SHP77 treated with DMSO at 0.1 percent for 48 hours (cell line): ENCODE measurements around the gene IFITM10.
"Not testable (repeated sequence)": the region's sequence is repeated elsewhere in the genome, so short reads cannot be mapped to it uniquely, and the experiment has no call there.

ENCODE experiments used
- DNase-seq: peaks from one replicate; lab custom pipeline; 2025; lab: John Stamatoyannopoulos, UW

Gene IFITM10

DNA sequence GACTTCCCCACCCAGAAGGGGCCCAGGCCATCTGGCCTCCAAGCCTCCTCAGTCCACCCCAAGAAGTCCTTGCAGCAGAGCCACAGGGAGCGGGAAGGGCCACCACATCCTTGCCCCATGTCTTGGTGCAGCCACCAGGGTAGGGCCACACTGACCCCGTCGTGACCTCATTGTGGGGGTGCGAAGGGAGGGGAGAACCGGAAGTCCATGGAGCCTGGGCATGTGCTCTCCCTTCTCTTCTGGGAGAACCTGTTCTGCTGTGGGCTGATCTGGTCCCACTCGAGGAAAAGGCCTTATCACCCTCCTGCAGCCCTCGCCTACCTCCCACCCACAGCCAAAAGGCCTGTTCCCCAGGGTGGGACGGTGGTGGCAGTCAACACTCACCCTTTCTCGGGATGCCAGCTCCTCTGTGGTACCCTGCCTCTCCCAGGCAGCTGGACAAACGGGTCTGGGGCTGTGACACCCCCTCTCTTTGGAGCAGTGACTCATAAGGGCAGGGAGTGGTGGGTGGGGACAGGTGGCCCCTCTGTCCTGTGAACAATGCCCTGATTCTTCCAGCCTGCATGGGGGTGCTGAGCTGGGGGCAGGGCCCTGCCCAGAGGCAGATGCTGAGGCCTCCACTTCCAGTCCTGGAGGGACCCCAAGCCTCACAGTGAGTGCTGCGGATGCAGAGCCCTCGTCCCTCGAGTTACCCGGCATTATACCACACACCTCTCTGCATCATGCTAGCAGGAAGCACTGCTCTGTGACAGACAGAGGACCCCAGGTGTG, 27.9 kb upstream of the IFITM10 start:
- DNase-seq = no peak

DNA sequence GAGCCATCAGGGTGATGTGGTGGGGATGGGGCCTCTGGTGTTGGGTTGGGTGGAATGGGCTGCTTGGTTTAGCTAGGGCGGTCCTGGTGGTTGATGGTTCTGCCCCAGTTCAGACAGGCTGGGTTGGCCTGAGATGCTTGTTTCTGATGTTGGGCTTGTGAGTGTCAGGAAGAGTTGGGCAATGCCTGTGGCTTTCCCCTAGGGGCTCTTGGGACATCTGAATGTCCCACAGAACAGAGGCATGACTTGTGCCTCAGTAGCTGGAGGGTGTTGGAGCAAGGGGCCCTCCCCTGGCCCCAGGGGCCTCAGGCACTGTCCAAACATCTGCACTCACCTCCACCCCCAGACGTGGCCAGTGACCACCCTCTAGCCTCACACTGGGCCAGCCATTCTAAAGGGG, 27.3 kb upstream of the IFITM10 start:
- no peak for DNase-seq

DNA sequence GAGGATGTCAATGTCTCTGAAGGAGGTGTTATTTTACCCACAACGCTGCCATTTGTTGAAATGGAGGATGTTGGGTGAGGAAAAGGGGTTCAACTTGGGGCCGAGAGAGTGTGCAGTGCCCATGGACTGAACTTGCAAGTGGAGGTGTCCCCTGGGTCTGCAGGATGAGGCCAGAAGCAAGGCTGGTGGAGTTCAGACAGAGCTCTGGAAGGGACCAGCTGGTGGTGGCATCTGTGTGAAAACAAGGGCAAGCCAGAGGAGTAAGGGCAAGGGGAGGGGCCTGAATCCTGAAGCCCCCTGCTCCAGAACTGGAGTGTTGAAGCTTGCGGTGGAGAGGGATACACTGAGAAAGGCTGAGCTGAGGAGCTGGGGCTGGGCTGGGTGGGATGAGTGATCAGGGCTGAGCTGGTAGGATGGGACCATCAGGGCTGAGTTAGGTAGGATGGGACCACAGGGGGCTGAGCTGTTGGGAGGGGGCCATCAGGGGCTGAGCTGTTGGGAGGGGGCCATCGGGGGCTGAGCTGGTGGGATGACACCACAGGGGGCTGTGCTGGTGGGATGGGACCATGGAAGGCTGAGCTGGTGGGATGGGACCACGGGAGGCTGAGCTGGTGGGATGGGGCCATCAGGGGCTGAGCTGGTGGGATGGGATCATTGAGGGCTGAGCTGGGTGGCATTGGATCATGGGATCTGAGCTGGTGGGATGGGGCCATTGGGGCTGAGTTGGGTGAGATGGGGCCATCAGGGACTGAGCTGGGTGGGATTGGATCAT, 26.7 kb upstream of the IFITM10 start:
- no peak for DNase-seq

DNA sequence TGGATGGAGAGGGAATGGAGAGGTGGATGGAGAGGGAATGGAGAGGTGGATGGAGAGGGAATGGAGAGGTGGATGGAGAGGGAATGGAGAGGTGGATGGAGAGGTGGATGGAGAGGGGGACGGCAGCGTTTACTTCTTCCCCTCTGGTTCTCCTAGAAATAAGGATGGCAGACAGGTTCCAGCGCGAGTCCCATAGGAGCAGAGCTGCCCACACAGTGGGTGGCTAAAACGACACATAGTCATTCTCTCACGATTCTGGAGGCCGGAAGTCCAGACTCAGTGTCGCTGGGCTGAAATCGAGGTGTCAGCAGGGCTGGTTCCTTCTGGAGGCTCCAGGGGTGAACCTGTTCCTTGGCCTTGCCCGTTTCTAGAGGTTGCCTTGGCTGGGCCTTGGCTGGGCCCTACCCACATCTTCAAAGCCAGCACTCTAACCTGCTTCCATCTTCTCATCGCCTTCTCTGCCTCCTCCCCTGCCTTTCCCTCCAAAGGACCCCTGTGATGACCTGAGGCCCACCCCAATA, 26.0 kb upstream of the IFITM10 start:
- no peak for DNase-seq

DNA sequence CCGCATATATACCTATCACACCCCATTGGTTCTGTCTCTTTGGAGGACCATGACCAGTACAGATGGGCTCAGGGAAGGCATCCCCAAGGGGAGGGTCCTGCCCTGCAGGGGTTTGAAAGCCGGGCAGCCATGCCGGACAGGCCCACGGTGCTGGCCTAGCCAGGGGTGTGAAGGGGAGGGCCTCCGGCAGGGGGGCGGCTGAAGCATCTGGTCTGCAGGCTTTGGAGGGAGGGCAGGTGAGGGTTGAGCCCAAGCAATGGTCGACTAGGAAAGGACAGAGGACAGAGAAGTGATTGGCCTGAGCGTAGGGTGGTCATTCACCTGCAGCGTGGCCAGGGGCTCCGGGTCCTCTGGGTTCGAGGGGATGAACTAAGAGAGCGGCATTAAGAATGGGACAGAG, 24.5 kb upstream of the IFITM10 start:
- no peak for DNase-seq

DNA sequence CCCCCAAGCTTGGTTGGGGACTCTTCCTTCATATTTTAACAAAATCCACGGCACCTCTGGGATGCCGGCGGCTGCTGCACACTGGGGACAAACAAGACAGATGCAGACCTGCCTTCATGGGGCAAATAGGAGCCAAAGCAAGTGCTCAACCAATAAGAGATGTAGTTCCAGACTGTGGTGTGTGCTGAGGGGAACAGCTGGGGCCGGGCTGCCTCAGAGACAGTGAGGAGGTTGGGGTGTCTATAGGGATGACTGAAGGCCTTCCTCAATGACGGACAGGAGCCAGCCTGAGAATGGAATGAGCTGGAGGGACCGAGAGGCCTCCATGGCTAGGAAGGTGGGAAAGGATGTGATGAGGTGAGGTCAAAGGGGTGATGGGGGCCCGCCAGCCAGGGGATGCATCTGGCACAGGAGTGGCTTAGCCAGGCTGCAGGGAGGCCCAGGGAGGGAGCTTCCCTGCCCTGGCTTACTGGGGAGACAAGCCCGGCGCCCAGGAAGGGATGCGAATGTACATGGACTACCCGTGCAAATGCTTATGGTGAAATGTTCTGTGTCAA, 23.7 kb upstream of the IFITM10 start:
- no peak for DNase-seq

DNA sequence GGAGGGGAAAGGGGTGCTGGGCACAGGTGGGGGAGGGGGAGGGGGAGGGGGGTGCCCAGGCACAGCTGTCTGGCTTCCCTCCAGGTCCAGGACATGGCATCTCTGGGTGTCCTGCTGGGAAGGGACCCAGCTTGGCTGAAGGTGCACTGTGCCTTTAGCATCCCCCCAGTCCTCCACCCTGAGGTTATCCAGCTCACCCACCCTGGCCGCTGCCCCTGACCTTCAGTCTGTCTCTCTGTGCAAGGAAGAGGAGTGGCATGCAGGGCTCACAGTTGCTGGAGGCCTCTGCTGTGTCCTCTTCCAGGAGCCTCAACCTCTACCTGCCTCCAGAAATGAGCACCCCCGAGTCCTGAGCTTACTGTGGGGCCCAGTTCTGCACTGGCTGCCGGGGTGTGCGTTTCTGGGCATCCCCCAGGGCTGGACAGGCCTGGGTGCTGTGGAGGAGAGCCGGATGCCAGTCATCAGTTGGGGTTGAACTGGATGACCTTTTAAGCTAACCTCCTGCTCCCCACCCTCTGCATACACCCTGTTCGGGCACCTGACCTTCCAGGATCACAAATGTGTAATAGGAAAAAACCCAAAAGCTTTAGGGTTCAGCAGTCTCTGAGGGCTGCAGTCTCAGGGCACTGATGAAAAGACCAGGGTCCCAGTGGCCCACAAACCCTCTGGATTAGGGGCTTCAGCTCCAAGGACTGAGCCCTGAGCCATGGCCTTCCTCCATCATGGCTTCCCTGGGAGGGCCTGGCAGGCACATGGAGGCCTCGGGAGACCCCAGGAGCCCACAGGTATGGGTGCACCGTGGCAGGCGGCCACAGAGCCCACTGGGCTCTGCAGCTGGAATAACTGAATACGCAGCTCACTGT, 23.0 kb upstream of the IFITM10 start:
- no peak for DNase-seq

DNA sequence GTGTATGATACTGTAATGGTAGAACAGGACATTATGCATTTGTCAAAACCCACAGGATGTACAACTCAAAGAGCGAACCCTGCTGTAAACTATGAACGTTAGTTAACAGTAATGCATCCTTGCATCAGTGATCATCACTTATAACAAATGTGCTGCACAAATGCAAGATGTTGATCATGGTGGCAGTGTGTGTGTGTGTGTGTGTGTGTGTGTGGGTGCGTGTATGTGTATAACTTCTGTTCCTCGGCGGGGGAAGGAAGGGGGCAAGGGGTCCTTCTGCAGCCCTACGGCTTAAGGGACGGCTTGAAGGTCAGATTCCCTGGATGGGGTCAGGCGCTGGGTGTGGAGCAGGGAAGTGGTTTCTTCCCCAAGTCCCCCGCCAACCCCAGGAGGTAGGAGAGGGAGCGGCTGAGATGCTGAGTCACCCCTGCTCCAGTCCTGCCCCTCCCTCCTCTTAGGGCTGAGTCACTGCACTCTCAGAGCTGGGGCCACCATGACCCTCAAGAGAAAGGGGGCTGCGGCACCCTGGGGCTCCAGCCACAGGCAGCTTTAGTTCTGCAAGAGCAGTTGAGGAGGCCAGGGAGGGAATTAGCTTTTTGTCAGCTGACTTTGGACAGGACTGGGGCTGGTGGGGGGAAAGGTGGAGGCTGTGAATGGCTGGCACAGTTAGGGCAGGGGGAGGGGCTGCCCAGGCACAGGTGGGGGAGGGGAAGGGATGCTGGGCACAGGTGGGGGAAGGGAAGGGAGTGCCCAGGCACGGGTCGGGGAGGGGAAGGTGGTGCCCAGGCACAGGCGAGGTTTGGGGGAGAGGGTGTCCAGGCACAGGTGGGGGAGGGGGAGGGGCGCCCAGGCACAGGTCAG, 22.1 kb upstream of the IFITM10 start:
- no peak for DNase-seq

DNA sequence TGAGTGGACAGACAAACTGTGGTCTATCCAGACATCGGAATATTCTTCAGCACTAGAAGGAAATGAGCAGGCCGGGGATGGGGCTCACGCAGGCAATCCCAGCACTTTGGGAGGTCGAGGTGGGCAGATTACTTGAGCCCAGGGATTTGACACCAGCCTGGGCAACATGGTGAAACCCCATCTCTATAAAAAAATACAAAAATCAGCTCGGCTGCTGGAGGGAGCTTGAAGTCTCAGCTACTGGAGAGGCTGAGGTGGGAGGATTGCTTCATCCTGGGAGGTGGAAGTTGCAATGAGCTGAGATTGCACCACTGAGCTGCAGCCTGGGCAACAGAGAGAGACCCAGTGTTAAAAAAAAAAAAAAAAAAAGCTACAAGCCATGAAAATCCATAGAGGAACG, 21.3 kb upstream of the IFITM10 start:
- no peak for DNase-seq

DNA sequence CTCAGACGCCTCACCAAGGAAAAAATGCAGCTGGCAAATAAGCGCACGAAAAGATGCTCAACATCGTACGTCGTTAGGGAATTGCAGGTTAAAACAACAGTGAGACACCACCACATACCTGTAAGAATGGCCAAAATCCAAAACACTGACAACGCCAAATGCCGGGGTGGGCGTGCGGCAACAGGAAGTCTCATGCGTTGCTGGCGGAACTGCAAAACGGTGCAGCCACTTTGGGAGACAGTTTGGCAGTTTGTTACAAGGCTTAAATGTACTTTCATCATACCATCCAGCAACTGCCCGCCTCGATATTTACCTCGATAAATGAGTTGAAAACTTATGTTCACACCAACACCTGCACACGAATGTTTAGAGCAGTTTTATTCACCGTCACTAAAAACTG, 20.9 kb upstream of the IFITM10 start:
- DNase-seq = no peak

DNA sequence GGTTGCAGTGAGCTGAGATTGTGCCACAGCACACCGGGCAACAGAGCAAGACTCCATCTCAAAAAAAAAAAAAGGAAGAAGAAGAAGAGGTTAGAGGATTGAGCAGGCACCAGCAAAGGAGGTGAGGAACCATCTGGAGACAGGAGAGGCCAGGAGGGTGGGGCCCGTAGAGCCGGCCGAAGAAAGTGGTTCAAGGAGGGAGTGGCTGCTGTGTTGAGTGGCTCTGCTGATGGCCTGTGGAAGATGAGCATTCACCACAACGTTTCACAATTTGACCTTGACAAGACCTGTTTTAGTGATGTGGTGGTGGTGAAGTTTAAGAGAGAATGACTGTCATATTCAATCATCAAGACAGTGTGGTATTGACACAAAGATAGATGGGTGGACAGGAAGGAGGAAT, 20.1 kb upstream of the IFITM10 start:
- no peak for DNase-seq

DNA sequence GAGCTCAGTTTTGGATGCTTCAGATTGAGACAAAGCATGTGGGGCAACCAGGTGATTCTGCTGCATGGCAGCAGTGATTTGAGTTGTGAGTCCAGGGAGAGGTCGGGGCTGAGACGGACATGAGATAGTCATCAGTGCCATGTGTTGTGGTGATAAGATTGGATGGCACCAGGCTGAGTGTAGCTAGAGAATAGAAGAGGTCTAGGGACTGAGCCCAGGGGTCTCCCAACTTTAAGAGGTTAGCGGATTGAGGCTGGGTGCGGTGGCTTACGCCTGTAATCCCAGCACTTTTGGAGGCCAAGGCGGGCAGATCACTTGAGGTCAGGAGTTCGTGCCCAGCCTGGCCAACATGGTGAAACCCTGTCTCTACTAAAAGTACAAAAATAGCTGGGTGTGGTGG, 19.7 kb upstream of the IFITM10 start:
- DNase-seq = no peak

DNA sequence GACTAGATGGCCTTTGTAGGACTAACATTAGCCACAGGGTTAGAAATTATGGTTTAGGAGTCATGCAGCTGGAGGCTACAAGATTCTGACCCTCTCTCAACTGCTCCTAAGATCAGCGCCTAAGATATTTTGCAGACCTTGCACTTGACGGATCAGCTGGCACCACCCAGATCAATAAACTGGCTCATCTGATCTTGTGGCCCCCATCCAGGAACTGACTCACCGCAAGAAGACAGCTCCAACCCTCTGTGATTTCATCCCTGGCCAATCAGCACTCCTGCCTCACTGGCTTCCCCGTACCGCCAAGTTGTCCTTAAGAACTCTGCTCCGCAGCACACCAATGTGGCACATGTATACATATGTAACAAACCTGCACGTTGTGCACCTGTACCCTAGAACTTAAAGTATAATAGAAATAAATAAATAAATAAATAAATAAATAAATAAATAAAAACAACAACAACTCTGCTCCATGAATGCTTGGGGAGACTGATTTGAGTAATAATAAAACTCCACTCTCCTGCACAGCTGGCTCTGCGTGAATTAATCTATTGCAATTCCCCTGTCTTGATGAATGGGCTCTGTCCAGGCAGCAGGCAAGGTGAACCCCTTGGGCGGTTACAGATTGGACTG, 19.0 kb upstream of the IFITM10 start:
- not testable (repeated sequence) for DNase-seq

DNA sequence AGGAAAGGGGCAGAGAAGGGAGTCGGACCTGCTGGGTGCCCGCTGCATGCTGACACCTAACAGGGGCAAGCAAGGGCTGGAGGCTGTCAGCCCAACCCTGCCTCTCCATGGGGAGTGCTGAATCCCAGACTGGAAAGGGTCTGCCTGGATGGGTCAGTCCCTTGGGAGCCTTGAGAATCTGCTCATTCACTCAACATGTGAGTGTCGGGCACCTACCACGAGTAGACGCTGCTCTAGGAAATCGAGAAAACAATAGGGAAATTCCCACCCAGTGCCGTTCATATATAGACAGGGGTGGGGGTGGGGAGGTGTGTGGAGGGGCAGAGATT, 17.7 kb upstream of the IFITM10 start:
- DNase-seq = no peak

DNA sequence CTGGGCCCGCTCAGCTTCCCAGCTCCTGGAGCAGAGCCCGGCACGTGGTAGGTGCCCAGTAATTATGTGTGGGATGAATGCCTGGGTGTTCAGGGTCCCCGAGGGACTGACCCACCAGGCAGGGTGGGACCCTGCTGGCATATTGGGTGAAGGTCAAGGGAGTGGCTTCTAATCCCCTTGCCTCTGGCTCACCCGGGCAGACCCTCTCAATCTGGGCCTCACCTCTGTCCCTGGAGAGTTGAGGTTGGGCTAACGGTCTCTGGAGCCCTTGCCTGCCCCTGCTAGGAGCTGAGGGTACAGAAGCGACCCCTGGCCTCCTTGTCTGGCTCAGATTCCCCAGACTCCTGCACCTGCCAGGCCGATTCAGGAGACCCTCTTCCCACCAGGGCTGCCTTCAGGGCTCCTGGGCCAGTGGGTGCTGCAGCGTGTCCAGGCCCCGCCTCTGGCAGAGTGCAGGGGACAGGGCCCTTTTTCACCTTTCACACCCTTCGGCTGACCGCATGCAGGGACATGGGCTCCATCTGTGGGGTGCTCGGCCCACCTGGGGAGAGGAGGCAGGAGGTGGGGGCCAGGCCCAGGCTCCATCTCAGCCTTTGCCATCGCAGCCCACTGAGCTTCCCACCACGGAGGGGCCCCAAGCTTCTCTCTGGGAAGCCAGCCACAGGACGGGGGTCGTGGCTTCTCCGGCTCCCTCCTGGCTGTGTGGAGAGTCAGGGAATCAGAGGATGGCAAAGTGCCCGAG, 17.2 kb upstream of the IFITM10 start:
- DNase-seq = no peak

DNA sequence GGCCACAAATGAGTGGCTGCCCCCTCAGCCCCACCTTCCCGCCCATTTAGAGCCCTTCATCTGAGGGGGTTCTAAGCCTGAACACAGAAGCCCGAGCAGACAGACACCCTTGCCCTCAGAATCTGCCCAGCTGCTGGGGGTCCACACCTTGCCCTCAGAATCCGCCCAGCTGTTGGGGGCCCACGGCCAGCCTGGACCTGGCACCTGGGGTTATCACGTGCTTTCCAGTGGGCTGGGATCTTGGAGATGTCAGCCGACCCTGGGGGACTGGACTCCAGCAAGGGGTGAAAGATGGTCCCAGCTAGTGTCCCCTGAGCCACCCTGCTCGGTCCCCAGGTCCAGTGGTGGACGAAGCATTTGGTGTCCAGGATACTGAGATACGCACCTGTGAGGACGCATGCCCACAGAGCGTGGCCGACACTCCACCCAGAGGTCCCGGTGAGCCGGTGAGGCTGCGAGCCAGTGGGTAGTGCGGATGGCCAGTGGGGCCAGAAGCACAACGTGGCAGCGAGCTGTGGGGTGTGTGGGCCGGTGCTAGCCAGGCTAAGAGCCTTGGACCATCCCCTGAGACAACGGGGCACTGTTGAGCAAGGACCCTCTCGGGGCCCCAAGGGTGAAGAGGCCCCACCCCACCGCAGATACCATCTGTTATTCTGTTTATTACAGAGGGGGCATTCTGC, 16.5 kb upstream of the IFITM10 start:
- no peak for DNase-seq

DNA sequence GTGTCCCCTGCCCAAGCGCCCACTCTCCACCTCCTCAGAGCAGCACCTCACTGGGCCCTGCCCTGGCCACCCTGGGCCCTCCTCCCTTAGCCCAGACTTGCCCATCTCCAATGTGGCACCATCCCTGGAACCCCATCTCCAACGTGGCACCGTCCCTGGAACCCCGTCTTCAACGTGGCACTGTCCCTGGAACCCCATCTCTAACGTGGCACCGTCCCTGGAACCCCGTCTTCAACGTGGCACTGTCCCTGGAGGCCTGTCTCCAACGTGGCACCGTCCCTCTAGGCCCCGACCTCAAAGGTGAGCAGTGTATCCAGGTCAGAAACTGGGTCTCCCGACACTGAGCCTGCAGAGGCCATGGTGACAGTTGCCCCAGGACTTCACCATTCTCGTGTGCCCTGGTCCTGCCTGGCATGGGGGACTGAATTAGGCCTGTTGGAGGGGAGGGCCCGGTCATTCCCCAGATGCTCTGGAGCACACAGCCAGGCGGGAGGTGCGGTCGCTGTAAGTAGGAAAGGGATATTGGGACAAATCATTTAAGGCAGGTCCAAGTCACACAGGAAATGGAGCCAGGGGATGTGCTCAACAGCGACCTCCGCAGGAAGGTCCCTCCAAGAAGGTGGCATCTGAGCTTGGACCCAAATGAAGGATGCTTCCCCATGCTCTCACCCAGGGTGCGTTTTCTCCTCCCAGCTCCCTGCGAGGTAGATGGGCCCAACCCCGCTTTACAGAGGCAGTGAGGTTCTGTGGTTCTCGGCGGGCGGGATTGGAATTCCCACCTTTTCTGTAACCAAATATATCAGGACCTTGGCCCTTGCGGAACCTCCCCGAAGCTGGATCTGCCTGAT, 15.7 kb upstream of the IFITM10 start:
- DNase-seq = no peak

DNA sequence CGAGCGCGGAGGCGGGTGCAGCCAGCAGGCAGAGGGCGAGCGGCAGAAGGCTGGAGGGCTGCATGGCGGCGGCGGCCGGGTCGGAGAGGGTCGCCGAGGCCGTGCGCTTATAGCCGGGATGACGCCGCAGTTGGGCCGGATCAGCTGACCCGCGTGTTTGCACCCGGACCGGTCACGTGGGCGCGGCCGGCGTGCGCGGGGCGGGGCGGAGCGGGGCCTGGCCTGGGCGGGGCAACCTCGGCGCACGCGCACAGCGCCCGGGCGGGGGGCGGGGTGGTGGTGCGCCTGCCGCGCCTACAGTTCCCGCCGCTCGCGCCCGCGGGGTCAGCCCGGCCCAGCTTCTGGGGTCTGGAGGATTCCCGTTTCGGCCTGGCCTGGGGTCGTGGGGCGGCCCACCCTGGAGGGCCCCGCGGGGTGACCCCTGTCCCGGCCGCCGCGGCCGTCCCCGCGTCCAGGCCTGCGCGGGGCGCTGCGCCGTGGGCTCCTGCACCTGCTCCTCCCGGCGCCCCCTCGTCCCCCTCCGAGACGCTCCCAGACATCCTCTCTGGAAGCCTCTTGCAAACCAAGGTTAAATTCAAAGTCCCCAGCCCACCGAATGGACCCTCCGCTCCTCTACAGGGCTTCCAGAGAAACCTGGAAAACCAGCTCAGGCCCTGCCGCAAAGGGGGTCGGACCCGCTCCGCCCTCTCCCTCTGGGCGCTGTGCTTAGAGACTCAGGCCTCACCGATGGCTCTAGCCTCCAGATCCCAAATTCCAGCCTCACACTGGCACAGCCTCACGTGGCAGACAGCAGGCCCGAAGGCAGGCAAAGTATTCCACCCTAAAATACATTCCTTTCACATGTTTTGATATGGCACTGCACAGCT, 13.6 kb upstream of the IFITM10 start, which contains the start of gene CTSD:
CTSD (minus strand) TSS at position 132 of the 866 bp plus-strand sequence; CDS start at position 64, 68 bp downstream.
- DNase-seq = no peak
